Cortex of kidney (tissue), 1 donor: ENCODE results near the gene ACER3.
"Not testable (repeated sequence)": the region's sequence is repeated elsewhere in the genome, so short reads cannot be mapped to it uniquely, and the experiment has no call there.

Experiments
- DNase-seq: peaks from one replicate; lab custom pipeline; 2025; lab: John Stamatoyannopoulos, UW

ACER3 gene

GRCh38 chr11:76860539-76861475 lies at the start of gene ACER3:
ACER3 (plus strand) TSS chr11:76860918; CDS start chr11:76860977, 59 bp downstream.
- no peak for DNase-seq

GRCh38 chr11:76811259-76811658 lies 49.5 kb upstream of the ACER3 start:
- DNase-seq, result no peak

- DNase-seq, result no peak
These were observed 46.3 kb upstream of the ACER3 start for GRCh38 chr11:76814414-76814813.

GRCh38 chr11:76815678-76816077 lies 45.0 kb upstream of the ACER3 start:
- not testable (repeated sequence) for DNase-seq

- no peak for DNase-seq
These were observed 40.5 kb upstream of the ACER3 start for GRCh38 chr11:76820184-76820566.

GRCh38 chr11:76821396-76821795 lies 39.3 kb upstream of the ACER3 start:
- not testable (repeated sequence) for DNase-seq

- DNase-seq, result no peak
These were observed 38.3 kb upstream of the ACER3 start for GRCh38 chr11:76822406-76822805.

- DNase-seq, result no peak
These were observed 37.2 kb upstream of the ACER3 start for GRCh38 chr11:76823481-76824028.

GRCh38 chr11:76824083-76824939 lies 36.4 kb upstream of the ACER3 start:
- DNase-seq, result no peak

GRCh38 chr11:76824980-76825725 lies 35.6 kb upstream of the ACER3 start:
- no peak for DNase-seq

GRCh38 chr11:76825726-76826396 lies 34.9 kb upstream of the ACER3 start:
- DNase-seq, result no peak

GRCh38 chr11:76826508-76826907 lies 34.2 kb upstream of the ACER3 start:
- not testable (repeated sequence) for DNase-seq

- not testable (repeated sequence) for DNase-seq
These were observed 33.7 kb upstream of the ACER3 start for GRCh38 chr11:76827005-76827404.

GRCh38 chr11:76830639-76831327 lies 29.9 kb upstream of the ACER3 start:
- DNase-seq, result no peak

GRCh38 chr11:76831686-76832310 lies 28.9 kb upstream of the ACER3 start:
- no peak for DNase-seq

- DNase-seq, result no peak
These were observed 28.4 kb upstream of the ACER3 start for GRCh38 chr11:76832361-76832760.

GRCh38 chr11:76834151-76834550 lies 26.6 kb upstream of the ACER3 start:
- no peak for DNase-seq

GRCh38 chr11:76835036-76835435 lies 25.7 kb upstream of the ACER3 start:
- DNase-seq, result no peak

- DNase-seq, result no peak
These were observed 24.6 kb upstream of the ACER3 start for GRCh38 chr11:76835928-76836612.
